Epithelial cell of esophagus (primary cell): Measurements from ENCODE around the gene DOCK4.

ENCODE experiments used
- DNase-seq: peaks from one replicate; pipeline ENCODE4 v3.0.0; 2010; ENCODE audit warnings: low read depth
- H3K4me3 ChIP-seq: 2 replicates; pipeline ENCODE4 v1.5.1; 2011; ENCODE audit warnings: mild to moderate bottlenecking, low read length, control low read depth
- TF ChIP-seq, protein P1 (sequence below): IDR thresholded peaks from 2 replicates; pipeline ENCODE4 v1.5.1; 2011; ENCODE audit warnings: low read depth, mild to moderate bottlenecking, low read length, control low read depth, inconsistent platforms; ENCODE audit not compliant: insufficient read depth; ENCODE audit errors: missing control alignments

The DOCK4 gene

GRCh38 chr7:111678986-111679385 lies 527.2 kb downstream of the DOCK4 start:
- TF ChIP-seq, protein P1, sequence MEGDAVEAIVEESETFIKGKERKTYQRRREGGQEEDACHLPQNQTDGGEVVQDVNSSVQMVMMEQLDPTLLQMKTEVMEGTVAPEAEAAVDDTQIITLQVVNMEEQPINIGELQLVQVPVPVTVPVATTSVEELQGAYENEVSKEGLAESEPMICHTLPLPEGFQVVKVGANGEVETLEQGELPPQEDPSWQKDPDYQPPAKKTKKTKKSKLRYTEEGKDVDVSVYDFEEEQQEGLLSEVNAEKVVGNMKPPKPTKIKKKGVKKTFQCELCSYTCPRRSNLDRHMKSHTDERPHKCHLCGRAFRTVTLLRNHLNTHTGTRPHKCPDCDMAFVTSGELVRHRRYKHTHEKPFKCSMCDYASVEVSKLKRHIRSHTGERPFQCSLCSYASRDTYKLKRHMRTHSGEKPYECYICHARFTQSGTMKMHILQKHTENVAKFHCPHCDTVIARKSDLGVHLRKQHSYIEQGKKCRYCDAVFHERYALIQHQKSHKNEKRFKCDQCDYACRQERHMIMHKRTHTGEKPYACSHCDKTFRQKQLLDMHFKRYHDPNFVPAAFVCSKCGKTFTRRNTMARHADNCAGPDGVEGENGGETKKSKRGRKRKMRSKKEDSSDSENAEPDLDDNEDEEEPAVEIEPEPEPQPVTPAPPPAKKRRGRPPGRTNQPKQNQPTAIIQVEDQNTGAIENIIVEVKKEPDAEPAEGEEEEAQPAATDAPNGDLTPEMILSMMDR: no peak
- H3K4me3 ChIP-seq: no peak overlapping the region
- no peak for DNase-seq

DNA sequence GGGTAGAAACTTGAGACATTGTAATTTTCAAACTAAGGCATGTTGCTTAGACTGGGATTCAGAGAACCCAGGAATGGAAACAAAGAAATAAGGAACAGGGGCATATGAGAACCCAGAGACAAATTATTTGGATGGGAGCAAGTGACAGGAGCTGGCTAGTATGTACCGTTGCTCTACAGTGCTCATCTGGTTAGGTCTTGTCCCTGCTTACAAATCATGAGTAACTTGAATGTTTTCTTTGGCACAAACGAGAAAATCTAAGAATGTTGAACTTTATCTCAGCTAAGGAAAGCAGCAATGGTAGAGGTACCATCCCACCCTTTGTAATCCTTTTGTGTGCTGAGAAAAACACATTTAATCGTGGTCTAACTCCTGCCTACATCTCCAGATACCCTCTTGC lies 527.9 kb downstream of the DOCK4 start:
- no peak overlapping the region for H3K4me3 ChIP-seq
- TF ChIP-seq, protein P1: no peak
- peak; percentile 46 for DNase-seq

- DNase-seq: peak; percentile 47
- no peak overlapping the region for H3K4me3 ChIP-seq
- TF ChIP-seq, protein P1: no peak
Observed at GRCh38 chr7:111677848-111678247, 528.4 kb downstream of the DOCK4 start.

- DNase-seq: no peak
- TF ChIP-seq, protein P1: no peak
- no peak overlapping the region for H3K4me3 ChIP-seq
Observed at GRCh38 chr7:111676811-111677210, 529.4 kb downstream of the DOCK4 start.
